Sigmoid colon (tissue), 7 donors: ENCODE data around the gene USP31. TPM values are rescaled to one million over a fixed set of nuclear protein-coding genes. Genes with fewer than 3 reads are reported as not detected.

Source experiments
- DNase-seq: peaks from one replicate; pipeline ENCODE4 v3.0.0-alpha.2; 2019
- H3K27ac ChIP-seq, 4 donors: fragments of 200-600 bp; sonication (generic); one replicate each; pipeline ENCODE4 v1.5.1; 2016 to 2019; ENCODE audit warnings: mild to moderate bottlenecking in 1 of 4
- H3K27me3 ChIP-seq, 3 donors: fragments of 200-600 bp; sonication (generic); one replicate each; pipeline ENCODE4 v1.5.1; 2019; ENCODE audit warnings: mild to moderate bottlenecking in 1 of 3
- H3K36me3 ChIP-seq, 4 donors: fragments of 200-600 bp; sonication (generic); one replicate each; pipeline ENCODE4 v1.5.1; 2016 to 2019
- H3K4me1 ChIP-seq, 4 donors: fragments of 200-600 bp; sonication (generic); one replicate each; pipeline ENCODE4 v1.5.1; 2017 to 2019
- H3K4me3 ChIP-seq, 4 donors: fragments of 200-600 bp; sonication (generic); one replicate each; pipeline ENCODE4 v1.5.1; 2017 to 2019; ENCODE audit warnings: mild to moderate bottlenecking in 2 of 4, moderate library complexity in 1 of 4
- H3K9me3 ChIP-seq, 4 donors: fragments of 200-600 bp in 3 of 4; sonication (generic) in 3 of 4; one replicate each; pipeline versions ENCODE4 v1.5.1 to v1.6.1; 2013 to 2019
- CTCF ChIP-seq, 4 experiments: fragments of 450-650 bp in 3 of 4; fragments of 200-600 bp in 1 of 4; IDR thresholded peaks; one replicate each; pipeline ENCODE4 v1.5.1; 2016 to 2019; ENCODE audit warnings: antibody characterized with exemption in 4 of 4, mild to moderate bottlenecking in 3 of 4, moderate library complexity in 2 of 4
- EP300 ChIP-seq, 4 donors: sonication (generic); formaldehyde crosslinking; IDR thresholded peaks; one replicate each; pipeline ENCODE4 v1.6.1; 2017; ENCODE audit warnings: antibody characterized with exemption in 4 of 4
- POLR2A ChIP-seq, 2 donors: fragments of 450-650 bp; IDR thresholded peaks; one replicate each; pipeline ENCODE4 v1.6.1; 2016; ENCODE audit warnings: antibody characterized with exemption in 2 of 2, mild to moderate bottlenecking in 2 of 2, moderate library complexity in 2 of 2
- POLR2AphosphoS5 ChIP-seq, 4 donors: sonication (generic); formaldehyde crosslinking; IDR thresholded peaks; one replicate each; pipeline ENCODE4 v1.6.1; 2017; ENCODE audit warnings: antibody characterized with exemption in 4 of 4
- WGBS, 2 donors: extraction: QIAGEN DNeasy Blood & Tissue Kit; methylation state at CpG; one replicate each; pipeline ENCODE4 v1.1.7; 2013; 5-methylcytosine and 5-hydroxymethylcytosine counted together
- intact Hi-C: fragments of 100-400 bp; cut with DNase I; formaldehyde crosslinking; loops from one replicate; pipeline ENCODE4 v1.15.1; 2023
- polyA plus RNA-seq, 3 donors: library from polyadenylated mRNA; stranded (reverse); fragments of 200-250 nt; gene quantifications; one replicate each; pipeline ENCODE4 v1.2.3, GENCODE V29; 2013
- total RNA-seq, 4 donors: library from RNA; depleted of rRNA; stranded (reverse); fragments of >200 nt; gene quantifications; one replicate each; pipeline ENCODE4 v1.1.0, GENCODE V29; 2016
- donor health status: healthy with polysubstance abuse.
- donor health status: Bipolar disorder and iron deficiency.
- donor health status: healthy.

USP31 gene
- total and polyA plus RNA-seq, 7 donors = 0.60 to 21.0 (median 12.7) TPM

GRCh38 chr16:23020084-23020483 lies 129.2 kb downstream of the USP31 start:
- intact Hi-C loops = no loop called here
- WGBS, 2 donors = 94 to 96% methylated on average over 3 of the region's 3 CpGs
- Histone ChIP-seq H3K4me3 (no peak overlapping the region), H3K27me3 (peaks cover 0 to 9% (median 0%) of the 10 kb centered on the region in 3 donors), H3K36me3 (no peaks in the 10 kb centered on the region), H3K4me1 (no peaks in the 10 kb centered on the region), H3K9me3 (no peaks in the 10 kb centered on the region), H3K27ac (no peak overlapping the region)
- no peak for TF ChIP-seq POLR2A (IDR thresholded peaks at IDR 0.05)
- no peak for DNase-seq

DNA sequence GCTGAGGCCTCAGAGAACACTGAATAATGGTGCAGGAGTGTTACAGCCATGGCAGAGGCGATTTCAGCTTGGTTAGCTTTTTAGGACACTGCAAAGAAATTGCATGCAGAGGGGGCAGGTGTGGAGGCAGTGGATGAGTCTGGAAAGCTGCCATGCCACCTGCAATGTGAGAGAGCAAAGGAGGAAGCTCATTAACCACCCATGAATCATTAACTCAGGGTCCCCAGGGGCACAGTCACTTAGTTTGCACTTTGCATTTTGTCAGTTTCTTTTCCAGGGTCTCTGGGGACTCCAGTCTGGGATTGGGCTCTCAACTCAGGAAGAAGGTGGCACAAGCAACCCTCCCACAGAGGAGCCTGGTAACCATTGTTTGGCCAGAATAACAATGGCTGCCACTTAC lies 132.9 kb downstream of the USP31 start:
- Histone ChIP-seq H3K4me1 (no peaks in the 10 kb centered on the region), H3K27me3 (peaks cover 0 to 9% (median 0%) of the 10 kb centered on the region in 3 donors), H3K27ac (no peak overlapping the region), H3K4me3 (no peak overlapping the region), H3K9me3 (no peaks in the 10 kb centered on the region), H3K36me3 (no peaks in the 10 kb centered on the region)
- intact Hi-C loops = no loop called here
- DNase-seq = no peak
- 9 to 61% methylated on average over 1 of the region's 1 CpG for WGBS, 2 donors
- TF ChIP-seq EP300 (IDR thresholded peaks at IDR 0.05) = no peak
- TF ChIP-seq POLR2A (IDR thresholded peaks at IDR 0.05) = no peak
- TF ChIP-seq CTCF (IDR thresholded peaks at IDR 0.05) = no peak
- no peak for TF ChIP-seq POLR2AphosphoS5 (IDR thresholded peaks at IDR 0.05)

GRCh38 chr16:23015580-23015979 lies 133.7 kb downstream of the USP31 start:
- no peak for DNase-seq
- H3K4me1 ChIP-seq = no peaks in the 10 kb centered on the region
- peaks cover 0 to 9% (median 0%) of the 10 kb centered on the region in 3 donors for H3K27me3 ChIP-seq
- no peak overlapping the region for H3K27ac ChIP-seq
- no peak overlapping the region for H3K4me3 ChIP-seq
- intact Hi-C loops = no loop called here
- TF ChIP-seq EP300 (IDR thresholded peaks at IDR 0.05) (no peak), CTCF (IDR thresholded peaks at IDR 0.05) (no peak), POLR2AphosphoS5 (IDR thresholded peaks at IDR 0.05) (no peak), POLR2A (IDR thresholded peaks at IDR 0.05) (no peak)
- no peaks in the 10 kb centered on the region for H3K9me3 ChIP-seq
- 34 to 63% methylated on average over 2 of the region's 2 CpGs for WGBS, 2 donors
- H3K36me3 ChIP-seq = no peaks in the 10 kb centered on the region

GRCh38 chr16:23014592-23014991 lies 134.7 kb downstream of the USP31 start:
- Histone ChIP-seq H3K4me1 (no peaks in the 10 kb centered on the region), H3K36me3 (no peaks in the 10 kb centered on the region), H3K4me3 (no peak overlapping the region), H3K27me3 (peaks cover 0 to 9% (median 0%) of the 10 kb centered on the region in 3 donors), H3K9me3 (no peaks in the 10 kb centered on the region), H3K27ac (no peak overlapping the region)
- 72 to 79% methylated on average over 2 of the region's 2 CpGs for WGBS, 2 donors
- DNase-seq = no peak
- TF ChIP-seq EP300 (IDR thresholded peaks at IDR 0.05) (no peak), POLR2AphosphoS5 (IDR thresholded peaks at IDR 0.05) (no peak)
- intact Hi-C loops = no loop called here

Other genes starting within 250 kb of the USP31 start
- under 1 TPM in 2 of 4 donors, not detected in 2; under 0.01 to 0.16 TPM for gene SCNN1G, start 33.3 kb upstream of the USP31 start, total RNA-seq
- 10 to 100 TPM in 1 of 3 donors, 1 to 10 TPM in 2; 3.0 to 36.2 (median 9.2) TPM for gene SCNN1G, start 33.3 kb upstream of the USP31 start, polyA plus RNA-seq
- 1 to 10 TPM; 1.7 to 9.2 (median 5.9) TPM for gene SCNN1B, start 152.8 kb upstream of the USP31 start, total RNA-seq
- gene SCNN1B, start 152.8 kb upstream of the USP31 start, polyA plus RNA-seq = 100 to 1,000 TPM in 1 of 3 donors, 10 to 100 TPM in 2; 46.8 to 212 (median 51.3) TPM